HepG2 (cell line): ENCODE measurements around the gene KLB. TPM values are rescaled to one million over a fixed set of nuclear protein-coding genes. Genes with fewer than 3 reads are reported as not detected.
A peak's percentile ranks its signal among the peaks of the same experiment; 100 is the strongest.

ENCODE experiments used
- AHR ChIP-seq: IDR thresholded peaks from 2 replicates; pipeline ENCODE4 v1.6.1; 2018; ENCODE audit warnings: missing genetic modification reagents, missing compliant biosample characterization
- ELF1 ChIP-seq: sonication (generic); formaldehyde crosslinking; IDR thresholded peaks from 2 replicates; pipeline ENCODE4 v1.4.0; 2020; ENCODE audit warnings: missing genetic modification reagents
- GRHL1 ChIP-seq: sonication (generic); formaldehyde crosslinking; conservative IDR thresholded peaks from 2 replicates; pipeline ENCODE4 v1.8.0; 2022; ENCODE audit warnings: missing genetic modification reagents
- HIVEP1 ChIP-seq: sonication (generic); formaldehyde crosslinking; IDR thresholded peaks from 2 replicates; pipeline ENCODE4 v1.4.0; 2020; ENCODE audit warnings: mild to moderate bottlenecking, missing genetic modification reagents
- HMG20B ChIP-seq: conservative IDR thresholded peaks from 2 replicates; pipeline ENCODE4 v1.6.1; 2016; ENCODE audit warnings: missing genetic modification reagents, missing compliant biosample characterization
- HOXA5 ChIP-seq: sonication (generic); formaldehyde crosslinking; IDR thresholded peaks from 2 replicates; pipeline ENCODE4 v1.4.0; 2020; ENCODE audit warnings: missing genetic modification reagents
- IKZF4 ChIP-seq: sonication (generic); formaldehyde crosslinking; IDR thresholded peaks from 2 replicates; pipeline ENCODE4 v1.5.1; 2020; ENCODE audit warnings: borderline replicate concordance, mild to moderate bottlenecking, low read depth, missing genetic modification reagents; ENCODE audit errors: not compliant biosample characterization
- MBD4 ChIP-seq: IDR thresholded peaks from 2 replicates; pipeline ENCODE4 v1.6.1; 2012; ENCODE audit warnings: low read length, inconsistent platforms, borderline replicate concordance
- NFKBIZ ChIP-seq: IDR thresholded peaks from 2 replicates; pipeline ENCODE4 v1.6.1; 2018; ENCODE audit warnings: missing genetic modification reagents, missing compliant biosample characterization
- POLR2G ChIP-seq: fragments of 200-400 bp; formaldehyde crosslinking; IDR thresholded peaks from 2 replicates; pipeline ENCODE4 v1.6.1; 2018; ENCODE audit warnings: mild to moderate bottlenecking, low read depth, low read length, moderate library complexity
- PPARG ChIP-seq: conservative IDR thresholded peaks from 2 replicates; pipeline ENCODE4 v1.6.1; 2016; ENCODE audit warnings: missing biosample characterization, missing genetic modification reagents
- PRPF4 ChIP-seq: fragments of 200-400 bp; formaldehyde crosslinking; IDR thresholded peaks from 2 replicates; pipeline ENCODE4 v1.6.1; 2016; ENCODE audit warnings: low read length, low read depth; ENCODE audit not compliant: poor library complexity, severe bottlenecking
- REL ChIP-seq: sonication (generic); formaldehyde crosslinking; conservative IDR thresholded peaks from 2 replicates; pipeline ENCODE4 v1.8.0; 2022; ENCODE audit warnings: mild to moderate bottlenecking, missing genetic modification reagents, moderate library complexity
- SETDB1 ChIP-seq: sonication (generic); formaldehyde crosslinking; IDR thresholded peaks from 2 replicates; pipeline ENCODE4 v1.5.1; 2020; ENCODE audit warnings: missing genetic modification reagents, mild to moderate bottlenecking, borderline replicate concordance
- SKI ChIP-seq: fragments of 450-650 bp; IDR thresholded peaks from one replicate; pipeline ENCODE4 v1.6.1; 2018; ENCODE audit warnings: mild to moderate bottlenecking; ENCODE audit not compliant: partially characterized antibody
- SRSF1 ChIP-seq: fragments of 200-400 bp; formaldehyde crosslinking; optimal IDR thresholded peaks from 2 replicates; pipeline ENCODE3; 2017; ENCODE audit warnings: mild to moderate bottlenecking, low read depth, low read length, moderate library complexity
- TAF1 ChIP-seq: sonication (generic); formaldehyde crosslinking; IDR thresholded peaks from 2 replicates; pipeline ENCODE4 v1.4.0; 2020; ENCODE audit warnings: missing genetic modification reagents
- ZBTB38 ChIP-seq: sonication (generic); formaldehyde crosslinking; IDR thresholded peaks from 2 replicates; pipeline ENCODE4 v1.5.1; 2020; ENCODE audit warnings: mild to moderate bottlenecking, missing genetic modification reagents
- ZFP82 ChIP-seq: sonication (generic); formaldehyde crosslinking; IDR thresholded peaks from 2 replicates; pipeline ENCODE4 v1.5.1; 2020; ENCODE audit warnings: mild to moderate bottlenecking, missing genetic modification reagents, borderline replicate concordance
- ZNF136 ChIP-seq: sonication (generic); formaldehyde crosslinking; IDR thresholded peaks from 2 replicates; pipeline ENCODE4 v1.8.1; 2022; ENCODE audit warnings: low read depth, mild to moderate bottlenecking, moderate library complexity, missing genetic modification reagents
- ZNF431 ChIP-seq: sonication (generic); formaldehyde crosslinking; IDR thresholded peaks from 2 replicates; pipeline ENCODE4 v1.9.0; 2022; ENCODE audit warnings: missing genetic modification reagents, low read depth, mild to moderate bottlenecking, borderline replicate concordance
- ZNF639 ChIP-seq: conservative IDR thresholded peaks from 2 replicates; pipeline ENCODE4 v1.6.1; 2018; ENCODE audit warnings: missing genetic modification reagents
- ZNF644 ChIP-seq: IDR thresholded peaks from 2 replicates; pipeline ENCODE4 v1.6.1; 2016; ENCODE audit warnings: low read depth
- ZNF687 ChIP-seq: sonication (generic); formaldehyde crosslinking; IDR thresholded peaks from 2 replicates; pipeline ENCODE4 v1.5.1; 2020; ENCODE audit warnings: mild to moderate bottlenecking, missing genetic modification reagents, moderate library complexity
- ZNF7 ChIP-seq: IDR thresholded peaks from 2 replicates; pipeline ENCODE4 v1.6.1; 2016; ENCODE audit warnings: missing biosample characterization, missing genetic modification reagents
- polyA plus RNA-seq, 8 experiments: library from polyadenylated mRNA; depleted of rRNA in 3 of 8; stranded (reverse) in 7 of 8; unstranded in 1 of 8; fragments of >200 nt; fragmentation: Illumina TruSeq in 4 of 8; extraction: Trizol in 4 of 8; gene quantifications; 2 replicates each; pipeline versions ENCODE4 v1.2.1 to v1.2.3, GENCODE V29; 2011 to 2016; ENCODE audit warnings: low read depth in 4 of 8, missing spikeins in 1 of 8, mixed read lengths in 1 of 8; ENCODE audit not compliant: insufficient read depth in 1 of 8
- total RNA-seq, 5 experiments: library from RNA; depleted of rRNA; stranded (reverse); fragments of >200 nt; fragmentation: Illumina TruSeq; extraction: Trizol; gene quantifications; 2 replicates each; pipeline ENCODE4 v1.2.3, GENCODE V29; 2016; ENCODE audit warnings: low read depth in 1 of 5

The KLB gene
- total and polyA plus RNA-seq, 2 of the 13 experiments (the other 11 are each of a cell fraction or from before 2014, with no cell fraction given): 25.3 to 82.0 TPM

- TF ChIP-seq GRHL1 (CRISPR knock-in tag) (no peak), SETDB1 (CRISPR knock-in tag) (no peak), HMG20B (0 out of 2 replicates have a peak, but pooled peaks have one; percentile 28), HOXA5 (CRISPR knock-in tag) (no peak), ZNF431 (CRISPR knock-in tag) (no peak), ZFP82 (CRISPR knock-in tag) (no peak), ZNF136 (no peak), MBD4 (no peak), ZNF639 (no peak), IKZF4 (CRISPR knock-in tag) (no peak), TAF1 (CRISPR knock-in tag) (no peak), SKI (no peak), PRPF4 (no peak), NFKBIZ (0 out of 2 replicates have a peak, but pooled peaks have one; percentile 61), ZNF687 (CRISPR knock-in tag) (no peak), POLR2G (no peak), REL (no peak), AHR (CRISPR knock-in tag) (no peak), ZNF644 (CRISPR knock-in tag) (no peak), ELF1 (CRISPR knock-in tag) (no peak), ZBTB38 (CRISPR knock-in tag) (no peak), ZNF7 (CRISPR knock-in tag) (no peak), SRSF1 (no peak), HIVEP1 (CRISPR knock-in tag) (no peak), PPARG (CRISPR knock-in tag) (peak; percentile 48; the same call in 1 of the 2 replicates)
These were observed 31.3 kb upstream of the KLB start (continued) for GRCh38 chr4:39375478-39375877.
